CD4-positive, alpha-beta T cell treated with Interleukin-21 for 1 hour (primary cell): Measurements from ENCODE around the gene SRRT.

Source experiments
- DNase-seq: peaks from one replicate; pipeline ENCODE4 v3.0.0-alpha.2; 2020

SRRT gene, protein sequence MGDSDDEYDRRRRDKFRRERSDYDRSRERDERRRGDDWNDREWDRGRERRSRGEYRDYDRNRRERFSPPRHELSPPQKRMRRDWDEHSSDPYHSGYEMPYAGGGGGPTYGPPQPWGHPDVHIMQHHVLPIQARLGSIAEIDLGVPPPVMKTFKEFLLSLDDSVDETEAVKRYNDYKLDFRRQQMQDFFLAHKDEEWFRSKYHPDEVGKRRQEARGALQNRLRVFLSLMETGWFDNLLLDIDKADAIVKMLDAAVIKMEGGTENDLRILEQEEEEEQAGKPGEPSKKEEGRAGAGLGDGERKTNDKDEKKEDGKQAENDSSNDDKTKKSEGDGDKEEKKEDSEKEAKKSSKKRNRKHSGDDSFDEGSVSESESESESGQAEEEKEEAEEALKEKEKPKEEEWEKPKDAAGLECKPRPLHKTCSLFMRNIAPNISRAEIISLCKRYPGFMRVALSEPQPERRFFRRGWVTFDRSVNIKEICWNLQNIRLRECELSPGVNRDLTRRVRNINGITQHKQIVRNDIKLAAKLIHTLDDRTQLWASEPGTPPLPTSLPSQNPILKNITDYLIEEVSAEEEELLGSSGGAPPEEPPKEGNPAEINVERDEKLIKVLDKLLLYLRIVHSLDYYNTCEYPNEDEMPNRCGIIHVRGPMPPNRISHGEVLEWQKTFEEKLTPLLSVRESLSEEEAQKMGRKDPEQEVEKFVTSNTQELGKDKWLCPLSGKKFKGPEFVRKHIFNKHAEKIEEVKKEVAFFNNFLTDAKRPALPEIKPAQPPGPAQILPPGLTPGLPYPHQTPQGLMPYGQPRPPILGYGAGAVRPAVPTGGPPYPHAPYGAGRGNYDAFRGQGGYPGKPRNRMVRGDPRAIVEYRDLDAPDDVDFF

DNA sequence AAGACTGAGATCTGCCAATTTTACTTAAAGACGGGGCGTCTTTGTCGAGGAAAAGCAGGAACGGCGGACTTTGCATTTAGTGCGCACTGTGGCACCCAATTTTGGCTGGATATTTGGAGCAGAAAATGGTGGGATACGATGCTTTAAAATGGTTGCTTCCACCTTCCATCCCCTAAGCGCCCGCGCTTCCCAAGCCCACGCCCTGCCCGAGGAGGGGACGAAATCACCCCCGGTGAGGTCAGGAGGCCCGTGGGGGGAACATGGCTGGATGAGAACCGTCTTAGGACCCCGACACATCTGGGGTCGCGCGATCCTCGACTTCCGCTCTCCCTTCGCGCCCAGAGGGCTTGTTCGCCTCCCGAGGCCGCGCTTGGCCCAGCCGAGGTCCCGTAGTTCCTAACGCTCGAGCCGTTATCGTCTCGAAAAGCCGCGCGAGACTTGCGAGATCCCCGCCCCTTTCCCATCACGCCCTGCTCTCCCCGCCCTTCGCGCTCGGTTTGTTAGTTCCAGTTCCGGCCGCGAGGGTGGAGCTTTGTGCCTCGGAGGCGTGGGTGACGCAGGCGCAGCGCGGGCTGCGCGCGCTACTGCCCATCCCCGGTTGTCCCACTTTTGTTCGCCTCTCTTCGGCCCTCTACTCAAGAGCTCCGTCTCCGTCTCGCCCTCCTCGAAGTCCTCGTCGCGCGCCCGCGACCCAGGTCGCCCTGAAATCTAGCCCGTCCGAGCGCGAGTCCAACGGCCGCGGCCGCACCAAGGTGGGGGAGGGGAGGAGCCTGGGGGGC lies at the start of gene SRRT:
SRRT (plus strand) TSS at position 527 of the 779 bp plus-strand sequence. CDS start 488 bp downstream, outside the sequence.
- DNase-seq: peak; percentile 98

DNA sequence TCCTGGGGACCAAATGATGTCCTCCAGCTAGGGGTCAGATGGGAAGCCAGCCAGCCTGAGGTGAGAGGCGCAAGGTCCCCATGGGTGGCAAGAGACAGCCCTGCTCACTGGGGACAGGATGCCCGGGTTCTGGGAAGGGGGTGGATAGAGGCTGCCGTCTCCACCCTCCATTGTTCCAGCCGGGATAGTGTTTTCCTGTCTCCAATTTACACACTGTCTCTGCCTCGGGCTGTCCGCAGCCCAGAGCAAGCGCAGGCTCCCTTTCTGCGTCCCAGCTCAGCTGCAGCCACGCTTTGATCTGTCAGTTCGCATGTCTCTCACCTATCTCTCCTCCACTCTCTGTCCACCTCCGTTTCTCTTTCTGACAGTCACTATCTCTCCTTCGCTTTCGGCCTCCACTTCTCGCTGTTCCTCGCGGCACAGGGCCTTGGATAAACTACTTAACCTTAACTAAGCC lies 49.7 kb upstream of the SRRT start:
- DNase-seq: no peak

DNA sequence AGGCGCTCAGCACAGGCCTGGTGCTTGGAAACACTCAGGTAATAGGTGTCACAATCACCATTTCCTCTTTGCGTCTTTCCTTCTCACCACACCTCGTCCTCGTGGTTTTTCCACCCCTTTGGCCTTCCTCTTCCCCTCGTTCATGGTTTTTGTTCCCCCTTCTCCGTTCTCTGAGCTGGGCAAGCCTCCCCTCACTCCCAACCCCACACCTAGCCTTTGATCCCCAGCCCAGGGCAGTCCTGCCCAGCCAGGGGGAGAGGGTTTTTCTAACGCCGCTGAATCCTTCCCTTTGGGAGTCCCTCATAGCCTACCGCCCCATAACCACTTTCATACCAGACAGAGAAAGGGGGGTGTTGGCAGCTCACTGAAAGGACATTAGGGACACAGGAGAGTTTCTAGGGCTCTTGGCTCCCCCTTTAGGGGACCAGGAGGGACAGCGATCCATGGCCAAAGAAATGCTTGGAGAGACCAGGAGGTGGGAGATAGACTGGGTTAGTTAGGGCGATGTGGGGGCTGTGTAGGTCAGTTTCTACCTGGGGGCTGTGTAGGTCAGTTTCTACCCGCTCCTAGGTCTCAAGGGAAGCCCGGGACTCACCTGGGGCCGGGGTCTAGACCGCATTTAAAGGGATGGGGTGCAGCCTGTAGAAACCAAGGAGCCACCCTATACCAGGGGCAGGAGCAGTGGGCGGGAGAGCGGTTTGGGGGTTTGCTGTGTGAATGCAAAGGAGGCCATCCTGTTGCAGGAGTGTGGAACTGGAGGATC lies 49.0 kb upstream of the SRRT start:
- no peak for DNase-seq

DNA sequence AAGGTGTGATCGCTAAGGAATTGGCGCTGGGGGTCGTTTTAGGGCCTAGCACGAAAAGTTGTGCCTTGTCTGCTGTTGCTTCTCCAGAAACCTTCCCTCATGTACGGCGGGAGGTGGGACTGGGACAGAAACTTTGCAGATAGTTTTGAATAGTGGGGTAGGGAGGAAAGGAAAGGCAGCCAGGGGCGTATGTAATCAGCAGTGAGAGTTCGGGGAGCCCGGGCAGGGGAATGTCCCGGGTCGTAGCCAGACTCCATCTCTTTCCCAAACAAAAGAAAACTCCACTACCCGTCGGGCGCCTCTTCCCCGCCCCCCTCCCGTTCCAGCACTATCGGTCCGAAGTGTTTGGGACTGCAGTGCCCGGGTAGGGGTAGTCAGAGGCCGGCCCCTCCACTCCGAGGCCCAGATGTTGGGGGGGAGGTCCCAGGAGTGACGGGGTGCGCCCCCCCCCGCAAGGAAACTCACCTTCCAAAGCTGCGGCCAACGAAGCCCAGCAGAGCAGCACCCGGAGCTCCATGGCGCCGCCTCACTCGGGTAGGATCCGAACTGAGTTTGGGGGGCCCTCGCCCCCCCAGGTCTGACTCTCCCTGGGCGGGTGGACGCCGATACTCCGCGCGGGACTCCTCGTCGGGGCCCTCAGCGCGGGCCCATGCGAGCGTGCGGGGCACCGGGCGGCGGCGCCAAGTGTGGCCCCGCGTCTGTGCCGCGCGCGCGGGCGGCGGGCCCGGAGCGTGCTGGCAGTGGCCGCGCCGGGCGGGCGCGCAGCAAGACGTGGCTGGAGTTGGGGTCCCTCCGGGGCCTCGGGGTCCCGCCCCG lies 48.2 kb upstream of the SRRT start:
- DNase-seq: no peak

DNA sequence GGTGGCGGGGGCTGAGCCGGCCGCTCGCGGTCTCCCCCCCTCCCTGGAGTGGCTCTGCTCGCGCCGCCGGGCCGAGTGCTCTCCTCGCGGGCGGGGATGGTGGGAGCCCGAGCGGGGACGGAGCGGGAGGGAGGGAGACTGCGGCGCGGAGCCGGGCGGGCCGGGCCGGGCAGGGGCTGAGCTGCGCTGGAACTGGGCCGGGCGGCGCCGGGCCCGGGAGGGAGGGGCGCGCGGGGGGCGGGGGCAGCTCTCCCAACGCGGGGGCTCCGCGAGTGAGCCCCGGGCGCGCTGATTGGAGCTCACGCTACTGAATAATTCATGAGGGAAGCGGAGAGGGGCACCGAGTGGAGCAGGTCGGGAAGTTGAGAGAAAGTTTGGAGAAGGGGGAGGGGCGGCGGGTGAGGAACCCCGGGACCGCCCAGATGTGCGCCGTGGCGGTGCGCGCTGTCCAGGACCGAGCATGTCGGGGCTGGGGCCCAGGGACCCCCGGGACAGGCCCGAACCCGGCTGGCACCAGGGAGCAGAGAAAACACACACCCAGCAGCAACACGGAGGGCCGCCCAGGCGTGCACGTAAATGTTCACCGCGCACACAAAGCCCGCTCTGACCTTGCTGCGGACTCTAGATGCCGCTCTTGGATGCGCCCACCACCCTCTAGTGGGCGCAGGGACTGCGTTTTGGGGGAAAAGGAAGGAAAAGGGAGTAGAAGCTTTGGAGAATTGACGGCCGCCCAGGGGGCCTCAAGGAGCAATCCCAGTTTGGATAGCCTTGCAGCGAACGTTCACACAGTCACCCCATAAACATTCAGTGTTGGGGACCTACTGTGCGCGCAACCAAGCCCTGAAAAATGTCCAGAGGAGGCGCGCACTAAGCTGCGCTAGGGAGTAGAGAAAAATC lies 47.3 kb upstream of the SRRT start, which contains the start of gene EPHB4:
EPHB4 (minus strand) TSS at position 194 of the 897 bp plus-strand sequence. CDS start 493 bp downstream, outside the sequence.
- DNase-seq: no peak

DNA sequence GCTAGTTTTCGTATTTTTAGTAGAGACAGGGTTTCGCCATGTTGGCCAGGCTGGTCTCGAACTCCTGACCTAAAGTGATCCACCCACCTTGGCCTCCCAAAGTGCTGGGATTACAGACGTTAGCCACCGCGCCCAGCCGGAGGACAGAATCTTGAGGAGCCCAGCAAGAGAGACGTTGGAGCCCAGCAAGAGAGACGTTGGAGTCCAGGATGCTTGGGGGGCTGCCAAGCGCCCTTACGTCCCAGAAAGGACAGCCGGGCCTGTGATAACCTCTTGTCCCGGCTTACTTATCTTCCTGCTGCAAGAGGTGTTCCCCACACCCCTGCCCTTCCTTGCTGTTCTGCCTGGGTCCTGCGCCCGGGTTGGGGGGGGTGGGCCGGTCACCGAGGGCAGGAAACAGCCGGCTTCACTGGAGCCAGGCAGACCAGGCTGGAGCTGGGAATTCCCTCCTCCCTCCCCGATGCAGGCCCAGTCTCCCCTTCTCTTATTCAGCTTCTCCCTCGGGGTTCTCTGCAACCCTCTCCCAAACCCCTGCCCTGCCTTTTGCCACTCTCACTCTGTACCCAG lies 45.7 kb upstream of the SRRT start:
- DNase-seq: no peak

DNA sequence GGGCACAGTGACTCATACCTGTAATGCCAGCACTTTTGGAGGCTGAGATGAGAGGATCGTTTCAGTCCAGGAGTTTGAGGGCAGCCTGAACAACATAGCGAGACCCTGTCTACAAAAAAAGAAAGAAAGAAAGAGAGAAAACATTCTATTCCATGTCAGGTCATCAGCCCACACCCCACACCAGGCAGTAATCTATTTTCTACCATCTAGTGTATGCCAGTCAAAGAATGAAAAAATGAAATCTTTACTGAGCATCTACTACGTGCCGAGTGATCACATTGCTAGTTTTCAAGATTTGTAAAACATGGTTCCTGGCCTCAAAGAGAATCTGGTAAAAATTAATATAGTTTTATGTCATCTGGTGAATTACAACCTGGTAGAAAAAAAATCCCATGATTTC lies 44.5 kb upstream of the SRRT start:
- no peak for DNase-seq

DNA sequence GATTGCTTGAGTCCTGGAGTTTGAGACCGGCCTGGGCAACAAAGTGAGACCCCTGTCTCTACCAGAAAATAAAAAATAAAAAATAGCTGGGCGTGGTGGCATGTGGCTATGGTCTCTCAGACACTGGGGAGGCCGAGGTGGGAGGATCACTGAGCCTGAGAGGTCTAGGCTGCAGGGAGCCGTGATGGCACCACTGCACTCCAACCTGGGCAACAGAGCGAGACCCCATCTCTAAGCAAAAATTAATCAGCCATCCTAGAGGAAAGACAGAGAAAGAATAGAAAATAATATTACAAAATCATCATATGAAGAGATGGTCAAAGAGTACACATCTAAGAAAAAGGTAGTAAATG lies 42.6 kb upstream of the SRRT start:
- no peak for DNase-seq

DNA sequence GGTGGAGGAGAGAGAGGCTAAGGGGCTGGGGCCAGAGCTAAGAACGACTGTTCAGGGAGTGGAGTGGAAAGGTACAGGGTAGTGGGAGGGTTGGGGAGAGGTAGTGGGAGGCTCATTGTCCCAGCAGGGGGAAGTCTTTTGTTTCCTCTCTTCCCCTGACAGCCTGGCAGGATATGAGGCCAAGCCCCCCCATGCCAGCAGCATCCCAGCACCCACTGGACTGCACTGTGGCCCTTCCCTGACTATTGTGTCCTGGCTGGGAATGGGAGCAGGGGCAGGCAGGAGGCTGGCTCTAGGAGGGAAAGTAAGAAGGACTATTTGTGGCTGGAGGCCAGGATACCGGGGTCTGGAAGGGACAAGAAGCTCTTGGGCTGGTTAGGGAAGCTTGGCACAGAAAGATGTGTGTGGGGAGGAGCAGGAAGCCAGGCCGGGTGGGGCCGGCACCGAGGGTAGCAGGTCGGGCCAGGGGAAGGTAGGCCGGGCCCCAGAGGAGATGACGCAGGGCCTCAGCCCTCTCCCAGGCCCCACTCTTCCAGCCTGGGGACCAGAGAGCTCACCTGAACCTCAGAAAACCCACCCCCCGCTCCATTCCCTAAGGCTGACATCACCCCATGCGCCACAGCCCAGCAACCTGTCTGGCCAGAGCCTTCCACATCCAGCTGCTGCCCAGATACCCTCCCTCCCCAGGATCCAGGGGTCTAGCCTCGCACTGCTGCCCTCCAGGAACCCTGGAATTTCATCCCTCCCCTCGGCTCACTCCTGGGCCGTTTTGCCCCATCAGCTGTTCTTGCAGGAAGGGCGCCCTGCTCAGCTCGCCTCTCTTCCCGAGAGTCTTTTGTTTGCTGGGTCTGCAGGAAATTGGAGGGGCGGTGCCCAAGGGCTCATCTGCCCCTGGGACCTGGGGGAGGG lies 38.7 kb upstream of the SRRT start:
- DNase-seq: no peak

DNA sequence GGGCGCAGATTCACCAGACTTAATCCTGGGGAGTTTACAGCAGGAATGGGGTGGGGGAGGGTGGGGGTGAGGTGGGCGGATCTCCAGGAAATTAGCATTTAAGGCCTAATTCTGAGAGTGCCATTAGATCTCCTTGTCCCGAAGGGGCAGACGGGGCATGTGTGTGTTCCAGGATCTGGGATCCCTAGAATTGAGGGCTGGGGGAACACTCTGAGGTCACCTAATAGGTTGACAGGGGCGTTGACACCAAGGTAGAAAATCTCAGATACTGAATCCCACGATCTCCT lies 38.1 kb upstream of the SRRT start:
- DNase-seq: no peak

DNA sequence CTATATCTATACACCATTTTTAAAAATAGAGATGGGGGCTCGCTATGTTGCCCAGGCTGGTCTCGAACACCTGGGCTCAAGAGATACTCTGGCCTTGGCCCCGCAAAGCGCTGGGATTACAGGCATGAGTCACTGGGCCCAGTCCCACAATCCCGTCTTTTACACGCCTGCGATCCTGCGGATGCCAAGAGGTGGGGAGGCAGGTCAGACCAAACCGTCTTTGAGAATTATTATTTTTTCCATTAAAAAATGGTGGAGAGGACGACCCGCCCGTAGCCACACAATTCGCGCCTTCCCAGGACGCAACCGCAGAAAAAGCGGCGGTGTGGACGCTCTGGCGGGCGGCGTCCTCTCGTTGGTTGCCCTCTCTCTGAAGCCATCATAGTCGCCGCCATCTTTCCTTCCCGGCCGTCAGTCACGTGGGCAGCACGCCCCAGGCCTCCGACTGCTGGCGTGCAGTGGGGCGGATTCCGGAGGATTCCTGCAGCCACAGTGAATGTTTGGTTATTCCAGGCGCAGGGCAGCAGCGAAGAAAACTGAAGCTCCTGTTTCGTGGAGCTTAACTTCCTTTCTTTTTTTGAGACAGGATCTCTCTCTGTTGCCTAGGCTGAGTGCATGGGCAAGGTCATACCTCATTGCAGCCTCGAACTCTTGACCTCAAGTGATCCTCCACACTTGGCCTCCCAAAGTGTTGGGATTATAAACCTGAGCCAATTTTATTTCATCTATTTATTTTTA lies 37.6 kb upstream of the SRRT start:
- DNase-seq: peak; percentile 81

DNA sequence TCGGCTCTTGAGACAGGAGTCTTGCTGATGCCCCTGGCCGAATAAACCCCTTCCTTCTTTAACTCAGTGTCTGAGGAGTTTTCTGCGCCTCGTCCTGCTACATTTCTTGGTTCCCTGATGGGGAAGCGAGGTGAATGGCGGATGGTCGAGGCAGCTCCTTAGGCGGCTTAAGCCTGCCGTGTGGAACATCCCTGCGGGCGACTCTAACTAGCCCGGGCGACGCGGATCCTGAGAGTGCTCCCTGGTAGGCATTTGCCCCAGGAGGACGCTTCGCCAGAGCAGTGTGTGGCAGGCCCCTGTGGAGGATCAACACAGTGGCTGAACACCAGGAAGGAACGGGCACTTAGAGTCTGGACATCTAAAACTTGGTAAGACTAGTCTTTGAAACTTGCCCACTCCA lies 35.5 kb upstream of the SRRT start:
- DNase-seq: no peak

DNA sequence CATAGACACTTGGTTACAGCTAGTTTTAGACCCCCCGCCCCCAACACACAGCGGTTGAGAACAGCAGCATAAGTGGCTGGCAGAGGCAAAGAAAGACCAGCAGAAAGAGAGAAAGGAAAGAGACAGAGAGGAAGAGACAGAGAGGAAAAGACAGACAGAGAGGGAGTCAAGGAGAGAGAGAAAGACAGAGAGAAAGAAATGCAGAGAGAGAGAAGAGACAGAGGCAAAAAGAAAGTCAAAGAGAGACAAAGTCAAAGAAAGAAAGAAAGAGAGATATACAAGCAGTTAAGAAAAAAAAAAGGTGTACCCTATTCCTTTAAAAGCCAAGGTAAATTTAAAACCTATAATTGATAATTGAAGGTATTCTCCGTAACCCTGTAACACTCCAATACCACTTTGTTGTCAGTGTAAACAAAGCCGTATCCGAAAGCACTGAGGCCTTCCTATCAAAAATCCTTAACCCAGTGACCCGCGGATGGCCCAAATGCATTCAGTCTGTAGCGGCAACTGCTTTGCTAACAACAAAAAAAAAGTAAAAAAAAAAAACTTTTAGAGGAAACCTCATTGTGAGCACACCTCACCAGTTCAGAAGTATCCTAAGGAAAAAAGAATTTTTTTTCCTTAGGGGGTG lies 34.3 kb upstream of the SRRT start:
- no peak for DNase-seq

DNA sequence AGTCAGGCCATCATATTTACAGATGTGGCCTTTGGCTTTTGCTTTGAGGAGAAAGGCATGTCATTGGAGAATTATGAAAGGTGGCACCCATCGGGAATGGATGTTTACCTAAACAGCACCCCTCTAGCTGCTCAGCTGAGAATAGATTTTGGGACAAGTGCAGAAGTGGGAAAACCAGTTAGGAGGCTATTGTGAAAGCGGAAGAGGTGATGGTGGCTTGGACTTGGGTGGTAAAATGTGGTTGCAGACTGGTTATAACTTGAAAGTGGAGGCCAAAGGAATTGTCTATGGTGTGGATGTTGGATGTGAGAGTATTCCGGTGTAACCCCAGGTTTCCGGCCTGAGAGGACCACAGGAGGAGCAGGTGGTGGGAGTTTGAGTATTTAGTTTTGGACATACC lies 27.5 kb upstream of the SRRT start:
- DNase-seq: no peak

DNA sequence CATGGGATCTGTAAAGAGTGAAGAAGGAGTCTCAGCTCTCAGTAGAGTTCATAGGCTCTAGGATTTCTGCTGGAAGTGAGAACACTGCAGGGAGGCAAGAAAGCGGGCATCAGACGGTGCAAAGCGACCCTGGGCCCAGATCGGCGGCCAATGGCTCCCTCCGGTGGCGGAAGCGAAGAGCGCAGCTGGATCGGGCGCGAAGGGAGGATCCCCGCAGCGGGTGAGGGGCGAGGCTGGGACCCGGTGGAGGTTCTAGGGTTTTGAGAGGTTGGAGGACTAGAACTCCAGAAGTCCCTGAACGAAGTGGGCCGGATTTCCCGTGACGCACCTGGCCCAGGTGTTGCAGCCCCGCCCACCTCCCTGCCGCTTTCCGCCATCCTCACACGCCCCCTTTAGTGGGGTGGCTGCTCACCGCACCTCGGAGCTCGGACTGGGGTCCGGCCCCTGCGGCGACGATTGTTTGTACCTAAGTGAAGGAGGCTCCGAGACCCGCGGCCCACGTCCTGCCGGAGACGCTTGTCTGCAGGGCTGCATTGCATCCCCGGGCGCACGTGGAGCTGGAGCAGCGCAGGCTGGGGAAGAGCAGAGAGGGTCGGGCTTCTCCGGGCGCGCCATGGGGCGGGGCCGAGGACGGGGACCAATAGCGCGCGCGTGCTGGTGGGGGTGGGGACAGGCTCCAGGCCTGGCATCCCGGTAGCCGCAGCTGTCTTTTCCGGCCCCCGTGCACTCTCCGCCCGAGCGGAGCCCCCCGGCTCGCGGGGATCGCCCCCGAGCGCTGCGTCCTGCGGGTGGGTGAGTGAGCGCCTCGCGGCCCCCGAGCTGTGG lies 22.6 kb upstream of the SRRT start, which contains the start of gene SLC12A9:
SLC12A9 (plus strand) TSS at position 666 of the 825 bp plus-strand sequence. CDS start 1,485 bp downstream, outside the sequence.
- peak; percentile 85 for DNase-seq

DNA sequence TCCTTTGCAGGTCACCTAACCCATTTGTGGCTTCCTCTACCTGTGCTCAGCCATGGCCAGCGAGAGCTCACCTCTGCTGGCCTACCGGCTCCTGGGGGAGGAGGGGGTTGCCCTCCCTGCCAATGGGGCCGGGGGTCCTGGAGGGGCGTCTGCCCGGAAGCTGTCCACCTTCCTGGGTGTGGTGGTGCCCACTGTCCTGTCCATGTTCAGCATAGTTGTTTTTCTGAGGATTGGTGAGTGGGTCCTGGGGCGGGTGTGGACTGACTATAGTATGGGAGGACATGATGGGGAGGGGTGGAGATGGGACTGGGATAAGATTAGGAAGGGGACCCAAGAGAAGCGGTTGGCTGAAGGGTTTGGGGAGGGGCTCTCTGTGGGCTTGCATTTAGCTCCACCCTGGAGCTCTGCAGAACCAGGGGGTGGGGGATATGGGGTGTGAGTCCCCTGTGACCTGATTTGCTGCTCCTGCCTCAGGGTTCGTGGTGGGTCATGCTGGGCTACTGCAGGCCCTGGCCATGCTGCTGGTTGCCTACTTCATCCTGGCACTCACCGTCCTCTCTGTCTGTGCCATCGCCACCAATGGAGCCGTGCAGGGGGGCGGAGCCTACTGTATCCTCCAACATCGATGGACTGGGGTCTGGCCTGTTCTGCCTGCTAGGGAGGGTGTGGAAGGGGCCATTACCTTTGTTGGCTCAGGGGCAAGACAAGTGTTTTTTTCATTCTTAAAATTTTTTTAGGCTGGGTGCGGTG lies 20.6 kb upstream of the SRRT start:
- no peak for DNase-seq
